ENCODE results near the gene ATG2B. TPM values are rescaled to one million over a fixed set of nuclear protein-coding genes. Genes with fewer than 3 reads are reported as not detected.

Gene ATG2B
- total and polyA plus RNA-seq, 10 of the 15 experiments (the other 5 are each of a cell fraction or from before 2014, with no cell fraction given) = 0.84 to 15.4 (median 9.9) TPM

DNA sequence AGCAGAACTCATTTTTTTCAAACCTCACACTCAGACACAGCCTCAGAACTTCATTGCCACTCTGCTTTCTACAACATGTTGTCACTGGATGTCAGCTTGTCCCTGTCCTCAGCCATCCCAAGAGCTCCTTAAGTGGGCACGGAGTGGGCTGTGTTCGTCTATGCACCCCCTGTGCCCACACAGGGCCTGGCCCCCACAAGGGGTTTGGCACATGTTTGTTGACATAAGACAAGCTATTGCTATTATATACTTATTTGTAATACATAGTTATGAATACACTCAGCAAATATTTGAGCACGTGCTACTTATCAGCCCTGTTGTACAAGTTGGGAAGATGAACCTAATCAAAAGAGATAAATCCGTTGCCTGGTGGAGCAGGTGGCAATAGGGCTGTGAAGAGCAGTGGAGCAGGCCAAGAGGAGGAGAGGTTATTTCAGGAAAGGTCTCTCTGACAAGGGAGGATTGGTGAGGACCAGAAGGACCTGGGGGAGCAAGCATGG lies 111.4 kb downstream of the ATG2B start (continued):
- TF ChIP-seq, protein P1, sequence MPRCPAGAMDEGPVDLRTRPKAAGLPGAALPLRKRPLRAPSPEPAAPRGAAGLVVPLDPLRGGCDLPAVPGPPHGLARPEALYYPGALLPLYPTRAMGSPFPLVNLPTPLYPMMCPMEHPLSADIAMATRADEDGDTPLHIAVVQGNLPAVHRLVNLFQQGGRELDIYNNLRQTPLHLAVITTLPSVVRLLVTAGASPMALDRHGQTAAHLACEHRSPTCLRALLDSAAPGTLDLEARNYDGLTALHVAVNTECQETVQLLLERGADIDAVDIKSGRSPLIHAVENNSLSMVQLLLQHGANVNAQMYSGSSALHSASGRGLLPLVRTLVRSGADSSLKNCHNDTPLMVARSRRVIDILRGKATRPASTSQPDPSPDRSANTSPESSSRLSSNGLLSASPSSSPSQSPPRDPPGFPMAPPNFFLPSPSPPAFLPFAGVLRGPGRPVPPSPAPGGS (IDR thresholded peaks at IDR 0.05; ENCODE audit: borderline replicate concordance, insufficient read depth, low read depth, low read length, poor library complexity, severe bottlenecking) = no peak
- TF ChIP-seq ESRRA (IDR thresholded peaks at IDR 0.05; ENCODE audit: low read length) (no peak), NFXL1 (IDR thresholded peaks at IDR 0.05; ENCODE audit: borderline replicate concordance) (no peak), WRNIP1 (IDR thresholded peaks at IDR 0.05; ENCODE audit: borderline replicate concordance, low read depth, low read length) (no peak), ZBED1 (IDR thresholded peaks at IDR 0.05; ENCODE audit: borderline replicate concordance) (no peak), HDAC6 (IDR thresholded peaks at IDR 0.05; ENCODE audit: unreplicated experiment) (no peak)

DNA sequence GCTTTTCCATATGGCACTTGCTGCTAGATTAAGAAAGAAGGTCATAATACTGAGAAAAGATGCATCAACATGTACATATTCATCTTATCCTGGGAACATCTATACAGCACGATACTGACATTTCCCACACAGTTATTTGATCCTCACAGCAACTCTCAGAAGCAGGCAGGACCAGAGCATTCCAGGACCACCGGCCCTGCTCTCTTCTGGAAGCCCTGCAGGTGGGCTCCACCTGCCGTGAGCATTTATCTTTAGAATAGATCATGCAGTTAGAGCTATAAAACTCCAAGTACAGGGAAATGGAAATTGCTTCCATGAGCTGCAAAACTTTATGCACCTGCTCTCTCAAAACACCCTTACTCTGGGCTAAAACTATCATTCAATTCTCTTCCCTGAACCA lies 112.7 kb downstream of the ATG2B start:
- H3K4me3 ChIP-seq = no peak overlapping the region
- no peak for FAIRE-seq
- SMC1A ChIA-PET (ENCODE audit: uncharacterized antibody, unreplicated experiment) = interaction anchor here (0.8 kb wide), 1 partner anchor 168 kb away, joined by 3 read pairs; no protein-coding TSS in a partner anchor
- DNase-seq (ENCODE audit: low read depth, low spot score) = no peak
- ATAC-seq = no peak
- H3K27ac ChIP-seq (ENCODE audit: control insufficient read depth, insufficient read depth) = no peak overlapping the region
- no peaks in the 10 kb centered on the region for H3K36me3 ChIP-seq (ENCODE audit: control insufficient read depth in 2 of 2, insufficient read depth in 2 of 2, low read length in 1 of 2)
- H3K4me1 ChIP-seq (ENCODE audit: control insufficient read depth, insufficient read depth, low read length) = no peaks in the 10 kb centered on the region
- H3K4me2 ChIP-seq (ENCODE audit: control insufficient read depth, insufficient read depth) = no peak overlapping the region
- POLR2A ChIA-PET = no interaction called here
- no peaks in the 10 kb centered on the region for H3K79me2 ChIP-seq (ENCODE audit: control insufficient read depth, insufficient read depth, low read length)
- no peak overlapping the region for H3K9ac ChIP-seq (ENCODE audit: control insufficient read depth, insufficient read depth, low read length)
- no peak overlapping the region for H2AFZ ChIP-seq (ENCODE audit: control insufficient read depth, low read depth, low read length)
- in situ Hi-C loops (cut with MboI) = no loop called here
- no peaks in the 10 kb centered on the region for H3K9me3 ChIP-seq (replicated peaks; ENCODE audit: control insufficient read depth, insufficient read depth, low read length)
- 4% methylated on average over 3 of the region's 3 CpGs for WGBS (ENCODE audit: insufficient coverage, insufficient replicate concordance, low lambda C conversion rate, missing lambda C conversion rate)
- H3K27me3 ChIP-seq (replicated peaks in 1 of 2; ENCODE audit: control insufficient read depth in 2 of 2, insufficient read depth in 2 of 2, low read length in 1 of 2) = peaks cover 0 to 5% of the 10 kb centered on the region in 2 experiments; a peak in 2 of 4 replicates
- no peak for TF ChIP-seq HCFC1 (IDR thresholded peaks at IDR 0.05; ENCODE audit: low read length)
- no peak for TF ChIP-seq NFYA (IDR thresholded peaks at IDR 0.05; ENCODE audit: borderline replicate concordance, low read depth, low read length)
- TF ChIP-seq YBX1 (IDR thresholded peaks at IDR 0.05) = no peak
- TF ChIP-seq TCF12 (IDR thresholded peaks at IDR 0.05; ENCODE audit: low read depth, low read length) = no peak
- TF ChIP-seq EP300 (IDR thresholded peaks at IDR 0.05; ENCODE audit: borderline replicate concordance in 1 of 2, control insufficient read depth in 1 of 2, low read depth in 2 of 2, low read length in 2 of 2) = no peak
- no peak for TF ChIP-seq RELA (IDR thresholded peaks at IDR 0.05; ENCODE audit: borderline replicate concordance, partially characterized antibody)
- no peak for TF ChIP-seq CBFB (IDR thresholded peaks at IDR 0.05; ENCODE audit: low read depth)
- TF ChIP-seq ZNF274 (IDR thresholded peaks at IDR 0.05; ENCODE audit: insufficient read depth, insufficient read length) = no peak
- H4K20me1 ChIP-seq (ENCODE audit: control insufficient read depth, insufficient read depth) = no peaks in the 10 kb centered on the region
- intact Hi-C loops (cut with micrococcal nuclease; ENCODE audit: unreplicated experiment) = no loop called here
- no TSS peak for BruUV-seq (replicated peaks)
- RAD21 ChIA-PET (ENCODE audit: unreplicated experiment) = no interaction called here
- CTCF ChIA-PET = no interaction called here
